Brain microvascular endothelial cell (primary cell): ENCODE measurements around the gene SRCAP.

Experiments used
- DNase-seq: peaks from one replicate; pipeline ENCODE4 v3.0.0-alpha.2; 2020
- H3K27ac ChIP-seq: fragments of 250-450 bp; sonication (Bioruptor Pico); 2 replicates; pipeline ENCODE4 v1.5.1; 2020; ENCODE audit warnings: mild to moderate bottlenecking, moderate library complexity
- H3K27me3 ChIP-seq: fragments of 250-450 bp; sonication (Bioruptor Pico); replicated peaks from 2 replicates; pipeline ENCODE4 v1.5.1; 2020; ENCODE audit warnings: mild to moderate bottlenecking
- H3K36me3 ChIP-seq: fragments of 250-450 bp; sonication (Bioruptor Pico); replicated peaks from 2 replicates; pipeline ENCODE4 v1.5.1; 2020; ENCODE audit warnings: mild to moderate bottlenecking
- H3K4me3 ChIP-seq: 2 replicates; pipeline ENCODE4 v1.5.1; 2011; ENCODE audit warnings: low read depth, mild to moderate bottlenecking, control low read depth, low read length, moderate library complexity
- CTCF ChIP-seq: IDR thresholded peaks from 2 replicates; pipeline ENCODE4 v1.5.1; 2011; ENCODE audit warnings: low read depth, mild to moderate bottlenecking, moderate library complexity, low read length, control low read depth, inconsistent platforms; ENCODE audit errors: missing control alignments
- in situ Hi-C: cut with HindIII; loops from 2 replicates; pipeline ENCODE4 v1.10.0; 2017; ENCODE audit warnings: low sequenced_read_pairs, low pct_ligation_motif_present

SRCAP gene

GRCh38 chr16:30710971-30711370, 12.0 kb downstream of the SRCAP start:
- no peak overlapping the region for H3K27ac ChIP-seq

GRCh38 chr16:30711712-30712111, 12.7 kb downstream of the SRCAP start:
- in situ Hi-C loops, result no loop called here
- DNase-seq, result no peak
- no peaks in the 10 kb centered on the region for H3K27me3 ChIP-seq
- no peak overlapping the region for H3K4me3 ChIP-seq
- TF ChIP-seq CTCF, result no peak
- H3K27ac ChIP-seq, result no peak overlapping the region
- peaks cover 88% of the 10 kb centered on the region for H3K36me3 ChIP-seq

More at GRCh38 chr16:30710971-30711370, 12.0 kb downstream of the SRCAP start:
- peaks cover 86% of the 10 kb centered on the region for H3K36me3 ChIP-seq
- in situ Hi-C loops, result no loop called here
- no peak overlapping the region for H3K4me3 ChIP-seq
- TF ChIP-seq CTCF, result no peak
- no peaks in the 10 kb centered on the region for H3K27me3 ChIP-seq
- no peak for DNase-seq

GRCh38 chr16:30715750-30716445, 16.9 kb downstream of the SRCAP start:
- H3K27me3 ChIP-seq, result no peaks in the 10 kb centered on the region
- peak overlapping the region; percentile 83 for H3K27ac ChIP-seq
- peaks cover 81% of the 10 kb centered on the region for H3K36me3 ChIP-seq
- in situ Hi-C loops, result no loop called here
- TF ChIP-seq CTCF, result no peak
- no peak overlapping the region for H3K4me3 ChIP-seq
- DNase-seq, result peak; percentile 84

- in situ Hi-C loops, result no loop called here
- H3K27ac ChIP-seq, result no peak overlapping the region
These were observed 21.1 kb downstream of the SRCAP start for GRCh38 chr16:30720086-30720485.

GRCh38 chr16:30720694-30721093, 21.7 kb downstream of the SRCAP start:
- Histone ChIP-seq H3K27me3 (no peaks in the 10 kb centered on the region), H3K27ac (no peak overlapping the region), H3K4me3 (no peak overlapping the region), H3K36me3 (peaks cover 89% of the 10 kb centered on the region)
- DNase-seq, result no peak
- in situ Hi-C loops, result no loop called here
- TF ChIP-seq CTCF, result no peak

More at GRCh38 chr16:30720086-30720485, 21.1 kb downstream of the SRCAP start:
- TF ChIP-seq CTCF, result no peak
- no peak for DNase-seq
- Histone ChIP-seq H3K27me3 (no peaks in the 10 kb centered on the region), H3K36me3 (peaks cover 85% of the 10 kb centered on the region), H3K4me3 (no peak overlapping the region)

GRCh38 chr16:30721167-30721566, 22.2 kb downstream of the SRCAP start:
- peaks cover 89% of the 10 kb centered on the region for H3K36me3 ChIP-seq
- no peaks in the 10 kb centered on the region for H3K27me3 ChIP-seq
- no peak for DNase-seq
- H3K27ac ChIP-seq, result no peak overlapping the region
- in situ Hi-C loops, result no loop called here
- TF ChIP-seq CTCF, result no peak
- H3K4me3 ChIP-seq, result no peak overlapping the region
